ENCODE data around the gene ADI1.

GRCh38 chr2:3466482-3466863 is 52.9 kb downstream of the ADI1 start:
- TF ChIP-seq FOXA1 (IDR thresholded peaks at IDR 0.05) (no peak), SP1 (IDR thresholded peaks at IDR 0.05) (no peak), NFRKB (IDR thresholded peaks at IDR 0.05) (no peak), ELF4 (IDR thresholded peaks at IDR 0.05) (no peak), BHLHE40 (IDR thresholded peaks at IDR 0.05; ENCODE audit: borderline replicate concordance) (no peak), ARNT (IDR thresholded peaks at IDR 0.05) (no peak), ZNF384 (IDR thresholded peaks at IDR 0.05) (no peak), CTBP1 (IDR thresholded peaks at IDR 0.05; ENCODE audit: borderline replicate concordance) (no peak), FOXM1 (IDR thresholded peaks at IDR 0.05; ENCODE audit: borderline replicate concordance) (no peak), TARDBP (IDR thresholded peaks at IDR 0.05) (no peak)
